WI38 (cell line): ENCODE measurements around the gene VILL.

Experiments used
- H3K4me3 ChIP-seq: 2 replicates; pipeline ENCODE4 v1.5.1; 2011; ENCODE audit warnings: low read depth, mild to moderate bottlenecking, control low read depth, low read length
- CTCF ChIP-seq: IDR thresholded peaks from 2 replicates; pipeline ENCODE4 v1.5.1; 2012; ENCODE audit warnings: low read depth, mild to moderate bottlenecking, control low read depth, low read length

The VILL gene

GRCh38 chr3:37997342-37997741 is 6.8 kb downstream of the VILL start:
- H3K4me3 ChIP-seq: no peak overlapping the region
- TF ChIP-seq CTCF: no peak

- H3K4me3 ChIP-seq: no peak overlapping the region
- TF ChIP-seq CTCF: no peak
These were observed 7.3 kb downstream of the VILL start for GRCh38 chr3:37997791-37998370.

- no peak for TF ChIP-seq CTCF
- H3K4me3 ChIP-seq: no peak overlapping the region
These were observed 9.2 kb downstream of the VILL start for GRCh38 chr3:37999836-38000235.

GRCh38 chr3:38000242-38000916 is 9.8 kb downstream of the VILL start:
- no peak for TF ChIP-seq CTCF

GRCh38 chr3:38000965-38001455 is 10.4 kb downstream of the VILL start:
- H3K4me3 ChIP-seq: no peak overlapping the region
- TF ChIP-seq CTCF: no peak

More at GRCh38 chr3:38000242-38000916, 9.8 kb downstream of the VILL start:
- H3K4me3 ChIP-seq: no peak overlapping the region

GRCh38 chr3:38001456-38002081 is 11.0 kb downstream of the VILL start:
- 0 out of 2 replicates have a peak, but pooled peaks have one; percentile 13 for TF ChIP-seq CTCF
- H3K4me3 ChIP-seq: no peak overlapping the region
